HG03103 (cell line): Measurements from ENCODE around the gene CIBAR2.

Experiments
- ATAC-seq: cut with Tn5 transposase; IDR thresholded peaks from one replicate; pipeline ENCODE4 v1.9.1; 2021; ENCODE audit warnings: low read depth; ENCODE audit not compliant: unreplicated experiment

The CIBAR2 gene

DNA sequence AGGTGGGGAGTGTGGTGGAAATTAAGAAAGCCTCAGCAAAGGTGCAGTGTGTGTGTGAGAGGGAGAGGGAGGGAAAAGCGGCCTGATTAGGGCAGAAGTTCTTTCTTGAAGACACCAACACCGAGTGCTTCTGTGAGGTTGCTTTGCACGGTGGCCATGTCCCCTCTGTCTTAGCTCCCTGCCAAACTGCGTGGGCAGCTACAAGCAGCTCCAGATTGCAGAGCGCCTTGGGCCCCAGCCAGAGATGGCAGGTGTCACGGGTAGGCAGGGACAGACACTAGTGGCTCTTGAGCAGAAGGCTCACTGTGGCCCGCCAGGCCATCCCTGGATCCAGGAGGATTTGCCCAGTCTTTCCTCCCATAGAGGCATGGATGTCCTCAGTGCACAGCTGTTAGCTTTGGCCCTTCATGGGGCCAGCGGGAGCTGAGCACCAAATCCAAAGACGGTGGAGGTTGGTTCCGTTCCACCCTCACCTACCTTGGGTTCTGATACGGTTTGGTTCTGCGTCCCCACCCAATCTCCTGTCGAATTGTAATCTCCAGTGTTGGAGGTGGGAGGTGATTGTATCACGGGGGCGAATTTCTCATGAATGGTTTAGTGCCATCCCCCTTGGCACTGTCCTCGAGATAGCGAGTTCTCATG lies 63.2 kb downstream of the CIBAR2 start:
- no peak for ATAC-seq
